HG03457 (cell line): ENCODE data around the gene AOPEP.
"Not testable (repeated sequence)": the region's sequence is repeated elsewhere in the genome, so short reads cannot be mapped to it uniquely, and the experiment has no call there.

Experiments used
- ATAC-seq: cut with Tn5 transposase; IDR thresholded peaks from one replicate; pipeline ENCODE4 v1.9.1; 2021; ENCODE audit warnings: moderate number of reproducible peaks; ENCODE audit not compliant: unreplicated experiment

Gene AOPEP

DNA sequence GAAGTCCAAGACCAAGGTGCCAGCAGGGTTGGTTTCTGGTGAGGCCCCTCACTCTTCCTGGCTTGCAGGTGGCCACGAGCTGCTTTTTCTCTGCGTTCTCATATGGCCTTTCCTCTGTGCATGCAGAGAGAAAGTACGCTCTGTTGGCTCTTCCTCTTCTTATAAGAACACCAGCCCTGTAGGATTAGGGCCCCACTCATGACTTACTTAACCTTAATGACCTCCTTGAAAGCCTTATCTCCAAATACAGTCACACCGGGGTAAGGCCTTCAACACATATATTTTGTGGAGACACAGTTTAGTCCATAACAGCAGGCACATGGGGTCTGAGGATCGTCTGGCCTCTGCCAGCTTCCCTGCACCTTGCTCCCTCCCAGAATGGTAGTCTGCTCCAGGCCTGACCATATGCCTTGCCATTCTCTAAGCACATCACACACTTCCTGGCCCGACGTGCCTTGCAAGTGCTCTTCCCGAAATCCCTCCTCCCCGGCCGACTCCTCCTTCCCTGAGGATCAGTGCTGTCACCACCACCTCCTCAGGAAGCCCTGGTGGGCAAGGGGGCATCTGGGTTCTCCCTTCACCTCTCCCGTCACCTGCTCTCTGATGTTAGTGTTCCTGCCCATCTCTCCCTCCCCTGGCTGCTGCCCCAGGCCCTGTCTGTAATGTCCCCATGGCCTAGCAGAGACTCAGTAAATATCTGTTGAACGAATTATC is 200.7 kb downstream of the AOPEP start:
- no peak for ATAC-seq

DNA sequence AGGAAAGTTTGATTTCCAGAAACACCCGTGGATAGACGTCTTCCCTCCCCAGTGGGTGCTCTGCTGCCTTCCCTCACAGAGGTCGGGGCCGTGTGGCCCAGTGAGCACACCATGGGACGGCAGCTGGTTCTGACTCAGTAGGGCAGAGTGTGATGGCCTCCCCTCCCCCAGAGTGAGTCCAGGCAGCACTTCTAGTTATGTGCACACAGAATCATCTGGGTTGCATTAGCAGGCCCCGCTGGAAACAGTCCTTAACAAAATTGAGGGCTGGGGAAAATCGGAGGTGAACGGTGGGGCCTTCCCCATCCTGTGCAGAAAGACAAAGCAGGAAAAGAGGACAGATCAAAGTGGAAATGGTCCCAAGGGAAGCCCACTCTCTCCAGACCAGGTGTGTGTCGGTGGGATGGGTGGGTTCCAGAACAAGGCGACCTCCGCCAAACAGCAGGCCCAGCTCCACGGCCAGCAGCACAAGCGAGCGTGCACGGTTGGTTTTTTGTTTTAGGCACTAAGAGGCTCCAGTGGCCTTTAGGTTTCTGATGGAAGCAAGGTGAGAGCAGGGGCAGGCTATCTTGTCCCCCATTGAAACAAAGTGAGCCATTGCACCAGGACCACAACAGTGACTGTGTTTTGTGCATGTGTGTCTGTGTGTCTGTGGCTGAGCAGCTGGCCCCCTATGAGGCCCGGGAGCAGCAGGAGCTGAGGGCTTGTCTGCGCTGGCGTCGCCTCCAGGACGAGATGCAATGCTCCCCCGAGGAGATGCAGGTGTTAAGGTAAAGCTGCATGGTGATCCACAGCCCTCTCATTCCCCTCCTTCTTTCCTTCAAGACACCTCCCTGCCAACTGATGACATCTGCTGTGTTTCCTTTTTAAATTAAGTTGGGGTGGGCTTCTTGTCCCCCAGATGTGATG is 201.5 kb downstream of the AOPEP start:
- ATAC-seq = no peak

DNA sequence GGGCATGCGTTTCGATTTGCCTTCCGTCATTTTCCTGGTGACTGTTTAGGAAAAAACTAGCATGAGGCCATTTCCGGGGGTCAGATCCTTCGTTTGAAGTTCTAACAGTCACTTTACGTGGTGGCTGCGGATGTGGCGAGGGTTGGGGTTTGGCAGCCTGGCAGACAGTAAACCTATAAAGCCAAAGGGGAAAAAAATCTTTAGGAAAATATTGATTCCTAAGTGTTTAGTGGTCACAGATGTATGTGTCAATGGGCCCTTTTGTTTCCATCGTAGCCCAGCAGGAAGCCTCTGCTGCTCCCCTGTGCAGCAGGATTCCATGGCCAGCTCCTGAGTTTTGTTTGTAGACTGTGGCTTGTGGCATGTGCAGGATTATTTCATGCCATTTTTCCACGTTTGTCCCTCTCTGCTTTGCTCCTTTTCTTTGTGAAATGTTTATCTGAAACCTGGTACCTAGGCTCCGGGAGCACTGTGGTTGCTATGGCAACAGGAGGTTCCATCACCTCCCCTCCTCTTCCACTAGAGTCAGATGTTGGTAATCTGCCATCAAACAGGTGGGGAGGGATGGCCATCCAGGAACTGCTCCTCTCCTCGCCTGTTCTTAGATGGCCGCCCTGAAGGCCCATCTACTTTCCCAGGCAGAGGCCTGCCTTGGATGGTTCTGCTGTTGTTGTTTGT is 202.3 kb downstream of the AOPEP start:
- ATAC-seq = no peak

DNA sequence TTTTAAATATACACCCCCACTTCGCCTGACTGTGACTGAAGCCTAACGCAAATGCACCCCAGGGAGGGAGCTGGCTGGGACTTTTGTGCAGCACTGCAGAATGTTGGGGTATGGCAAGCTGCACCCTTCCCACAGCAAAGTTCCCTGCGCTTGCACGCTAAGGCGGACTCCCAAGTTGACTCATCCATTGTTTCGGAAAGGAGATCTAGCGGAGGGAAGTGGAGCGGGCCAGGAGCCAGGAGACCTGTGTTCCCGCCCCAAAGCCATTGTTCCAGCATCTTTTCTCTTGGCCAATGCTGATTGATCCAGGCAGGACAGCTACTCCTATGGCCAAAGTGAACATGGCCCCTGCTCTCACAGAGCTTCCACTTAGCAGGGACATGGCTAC is 202.9 kb downstream of the AOPEP start:
- ATAC-seq = no peak

DNA sequence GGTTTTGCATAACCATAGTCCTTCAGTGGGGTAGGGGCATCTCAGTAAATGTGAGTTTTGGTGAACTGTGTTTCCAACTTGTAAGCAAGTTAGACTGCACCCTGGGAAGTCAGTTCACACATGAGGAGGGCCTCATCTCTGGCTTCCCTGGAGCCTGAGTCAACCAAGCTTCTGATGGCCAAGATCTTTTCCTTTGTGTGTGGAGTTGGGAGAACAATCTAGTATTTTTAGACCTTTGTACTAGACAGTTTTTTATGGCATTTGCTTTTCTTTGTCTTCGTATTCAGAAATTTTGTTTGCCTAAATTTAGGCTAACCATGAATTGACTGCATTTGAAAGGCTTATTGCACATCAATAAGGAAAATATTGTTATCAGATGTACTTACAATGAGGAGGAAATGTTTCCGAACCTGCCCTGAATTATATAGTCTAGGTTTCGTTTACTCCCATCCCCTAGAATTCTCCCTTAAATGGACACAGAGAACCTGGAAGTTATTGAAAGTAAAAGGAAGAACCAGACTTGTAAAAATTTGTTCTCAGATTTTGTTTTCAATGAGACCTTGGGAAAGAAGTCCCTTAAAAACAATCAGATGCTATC is 204.6 kb downstream of the AOPEP start:
- ATAC-seq = no peak

DNA sequence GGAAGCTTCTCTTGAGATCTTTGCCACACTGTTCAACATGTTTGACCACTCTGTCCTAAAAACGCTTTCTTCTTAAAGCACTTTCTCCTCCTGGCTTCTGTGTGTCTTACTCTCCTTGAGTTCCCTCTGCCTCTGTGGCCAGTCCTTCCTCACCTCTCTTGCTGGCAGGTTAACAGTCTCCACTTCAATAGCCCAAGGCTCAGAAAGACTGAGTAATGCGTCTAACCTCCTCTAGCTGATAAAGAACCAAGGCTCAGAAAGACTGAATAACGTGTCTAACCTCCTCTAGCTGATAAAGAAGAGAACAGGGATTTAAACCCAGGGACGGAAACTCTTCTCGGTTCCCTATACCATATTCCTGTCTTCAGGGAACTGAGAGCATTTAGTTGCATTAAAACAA is 205.2 kb downstream of the AOPEP start:
- no peak for ATAC-seq

DNA sequence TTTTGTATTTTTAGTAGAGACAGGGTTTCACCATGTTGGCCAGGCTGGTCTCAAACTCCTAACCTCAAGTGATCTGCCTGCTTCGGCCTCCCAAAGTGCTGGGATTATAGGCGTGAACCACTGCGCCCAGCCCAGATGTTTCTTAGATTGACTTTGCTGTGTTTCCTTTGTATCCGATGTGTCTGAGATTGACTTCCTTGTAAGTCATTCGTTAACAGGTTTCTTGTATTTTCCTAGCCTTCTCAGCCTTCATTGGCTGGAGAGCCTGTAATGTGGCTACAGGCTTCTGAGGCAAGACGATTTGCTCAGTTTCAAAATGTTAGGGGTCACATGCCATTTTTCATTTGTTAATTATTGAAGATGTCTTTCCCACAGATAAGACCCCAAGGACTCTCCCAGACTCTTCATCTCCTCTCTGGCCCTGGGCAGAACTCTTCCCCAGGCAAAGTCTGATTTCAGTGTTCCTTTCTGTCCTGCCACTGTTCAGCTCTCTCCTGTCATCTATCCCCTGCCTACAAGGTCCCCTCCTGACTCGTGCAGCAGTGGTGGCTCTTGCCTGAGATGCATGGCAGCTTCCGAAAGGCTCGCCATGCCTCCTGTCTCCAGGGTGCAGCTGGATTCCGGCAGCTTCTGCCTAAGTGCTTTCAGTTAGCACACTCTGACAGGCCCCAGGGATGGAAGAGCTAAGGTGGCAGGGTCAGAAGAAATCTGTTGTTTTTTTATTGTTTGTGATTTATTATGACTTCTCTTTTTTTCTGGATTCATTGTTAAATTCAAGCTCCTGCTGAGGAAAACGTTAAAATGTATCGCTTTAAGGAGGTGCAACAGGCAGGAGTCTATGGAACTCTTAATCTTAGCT is 206.4 kb downstream of the AOPEP start:
- no peak for ATAC-seq

DNA sequence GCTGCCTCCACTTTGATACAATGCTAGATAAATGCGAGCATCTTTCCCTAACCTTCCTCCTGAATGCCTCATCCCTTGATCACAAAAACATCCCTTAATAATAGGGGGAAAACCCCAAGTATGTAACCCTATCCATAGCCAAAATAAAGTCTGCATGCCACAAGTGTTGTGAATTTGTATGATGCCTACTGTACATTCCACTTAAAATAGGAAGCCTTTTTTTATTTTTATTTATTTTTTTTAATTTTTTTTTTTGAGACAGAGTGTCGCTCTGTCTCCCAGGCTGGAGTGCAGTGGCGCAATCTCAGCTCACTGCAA is 207.0 kb downstream of the AOPEP start:
- no peak for ATAC-seq

DNA sequence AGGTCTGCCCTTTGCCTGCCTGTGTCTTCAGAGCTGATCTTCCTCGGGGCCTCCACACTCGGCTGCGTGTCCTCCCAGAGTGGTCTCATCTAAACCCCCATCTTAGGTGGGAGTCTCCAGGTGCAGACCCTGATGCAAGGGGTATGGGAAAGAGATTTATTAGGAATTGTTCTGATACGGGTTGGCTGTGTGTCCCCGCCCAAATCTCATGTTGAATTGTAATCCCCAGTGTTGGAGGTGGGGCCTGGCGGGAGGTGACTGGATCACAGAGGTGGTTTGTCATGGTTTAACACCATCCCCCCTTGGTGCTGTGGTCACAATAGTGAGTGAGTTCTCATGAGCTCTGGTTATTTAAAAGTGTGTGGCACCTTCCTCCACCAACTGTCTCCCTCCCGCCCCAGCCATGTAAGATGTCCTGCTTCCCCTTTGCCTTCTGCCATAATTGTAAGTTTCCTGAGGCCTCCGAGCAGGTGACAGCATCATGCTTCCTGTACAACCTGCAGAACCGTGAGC is 208.4 kb downstream of the AOPEP start:
- no peak for ATAC-seq

DNA sequence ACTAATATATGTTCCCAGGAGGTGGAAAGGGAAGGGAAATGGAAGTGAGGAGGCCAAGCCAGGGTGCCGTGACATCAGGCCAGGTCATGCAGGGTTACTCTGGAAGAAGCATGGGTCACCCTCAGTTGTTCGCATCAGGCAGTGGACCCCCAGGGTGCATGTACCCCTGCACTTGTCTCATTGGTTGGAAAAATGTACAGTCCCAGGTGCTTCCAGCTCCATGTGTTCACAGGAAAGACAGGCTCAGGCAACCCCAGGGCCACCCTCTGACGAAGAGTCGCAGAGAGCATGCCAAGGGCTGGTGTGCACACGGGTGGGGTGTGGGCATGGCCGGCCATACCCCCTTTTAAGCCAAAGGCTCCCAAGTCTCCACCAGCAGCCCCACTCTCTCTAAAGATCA is 208.9 kb downstream of the AOPEP start:
- no peak for ATAC-seq

DNA sequence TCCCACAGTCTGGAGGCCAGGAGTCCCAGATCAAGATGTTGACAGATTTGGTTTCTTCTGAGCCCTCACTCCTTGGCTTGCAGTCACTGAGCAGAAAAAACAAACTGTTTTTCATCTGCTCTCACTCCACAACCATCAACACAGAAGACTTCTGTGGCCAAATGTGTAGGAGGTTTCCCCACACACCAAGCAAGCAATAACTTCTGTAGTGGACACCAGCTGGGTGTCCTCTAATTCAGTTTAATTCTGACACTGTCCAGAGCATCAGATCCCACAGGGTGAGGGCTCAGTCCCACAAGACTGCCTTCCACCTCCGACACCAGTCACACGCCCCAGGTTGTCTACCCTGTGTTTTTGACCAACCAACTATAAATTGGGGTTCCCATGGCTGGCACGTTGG is 209.9 kb downstream of the AOPEP start:
- ATAC-seq = no peak

DNA sequence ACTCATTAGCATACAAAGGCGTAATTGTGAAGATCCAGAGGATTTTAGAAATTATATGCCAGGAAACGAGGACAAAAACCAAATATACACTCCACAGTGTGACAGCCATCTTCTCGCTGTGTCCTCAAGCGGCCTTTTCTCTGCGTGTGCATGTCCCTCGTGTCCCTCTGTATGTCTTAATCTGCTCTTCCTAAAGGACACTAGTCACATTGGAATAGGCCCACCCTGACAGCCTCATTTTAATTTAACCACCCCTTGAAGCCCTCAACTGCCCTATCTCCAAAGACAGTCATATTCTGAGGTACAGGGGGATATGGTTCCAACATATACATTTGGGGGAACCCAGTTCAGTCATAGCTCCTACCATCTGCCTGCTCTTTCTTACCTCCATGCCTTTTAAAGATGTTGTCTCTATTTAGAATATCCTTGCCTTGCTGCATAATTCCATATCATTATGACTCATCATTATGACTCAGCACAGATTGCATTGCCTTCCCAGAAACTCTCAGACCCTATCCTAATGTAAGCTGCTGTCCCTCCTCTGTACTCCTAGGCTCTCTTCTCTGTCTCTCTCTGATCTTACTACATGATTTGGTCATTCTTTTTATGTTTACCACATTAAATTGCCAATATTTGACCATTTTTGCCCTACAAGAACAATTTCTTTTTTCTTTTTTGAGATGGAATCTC is 210.9 kb downstream of the AOPEP start:
- no peak for ATAC-seq

DNA sequence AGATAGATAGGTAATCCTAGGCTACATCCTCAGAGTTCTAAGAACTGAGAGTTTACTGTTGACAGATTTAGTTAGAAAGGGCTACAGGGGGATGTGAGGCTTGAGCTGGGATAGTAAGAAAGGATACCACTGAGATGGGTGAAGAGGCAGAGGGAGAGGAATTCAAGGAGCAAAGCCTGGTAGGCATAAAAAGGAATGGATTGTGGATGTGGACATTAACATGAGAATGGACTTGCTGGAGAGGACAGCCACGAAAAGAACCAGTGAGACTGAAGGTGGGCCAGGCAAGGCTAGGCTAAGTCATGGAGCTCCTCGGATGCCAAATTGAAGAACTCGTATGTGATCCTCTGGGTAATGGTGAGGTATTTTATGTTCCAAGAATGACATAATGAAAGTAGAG is 211.9 kb downstream of the AOPEP start:
- ATAC-seq = no peak

DNA sequence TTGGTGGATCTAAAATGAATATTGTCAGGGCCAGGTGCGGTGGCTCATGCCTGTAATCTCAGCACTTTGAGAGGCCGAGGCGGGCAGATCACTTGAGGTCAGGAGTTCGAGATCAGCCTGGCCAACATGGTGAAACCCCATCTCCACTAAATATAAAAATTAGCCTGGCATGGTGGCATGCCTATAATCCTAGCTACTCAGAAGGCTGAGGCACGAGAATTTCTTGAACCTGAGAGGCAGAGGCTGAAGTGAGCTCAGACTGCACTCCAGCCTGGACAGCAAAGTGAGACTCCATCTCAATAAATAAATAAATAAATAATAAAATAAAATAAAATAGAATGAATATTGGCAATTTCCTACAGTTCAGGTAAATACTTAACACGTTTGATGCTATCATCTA is 213.8 kb downstream of the AOPEP start:
- ATAC-seq = not testable (repeated sequence)

DNA sequence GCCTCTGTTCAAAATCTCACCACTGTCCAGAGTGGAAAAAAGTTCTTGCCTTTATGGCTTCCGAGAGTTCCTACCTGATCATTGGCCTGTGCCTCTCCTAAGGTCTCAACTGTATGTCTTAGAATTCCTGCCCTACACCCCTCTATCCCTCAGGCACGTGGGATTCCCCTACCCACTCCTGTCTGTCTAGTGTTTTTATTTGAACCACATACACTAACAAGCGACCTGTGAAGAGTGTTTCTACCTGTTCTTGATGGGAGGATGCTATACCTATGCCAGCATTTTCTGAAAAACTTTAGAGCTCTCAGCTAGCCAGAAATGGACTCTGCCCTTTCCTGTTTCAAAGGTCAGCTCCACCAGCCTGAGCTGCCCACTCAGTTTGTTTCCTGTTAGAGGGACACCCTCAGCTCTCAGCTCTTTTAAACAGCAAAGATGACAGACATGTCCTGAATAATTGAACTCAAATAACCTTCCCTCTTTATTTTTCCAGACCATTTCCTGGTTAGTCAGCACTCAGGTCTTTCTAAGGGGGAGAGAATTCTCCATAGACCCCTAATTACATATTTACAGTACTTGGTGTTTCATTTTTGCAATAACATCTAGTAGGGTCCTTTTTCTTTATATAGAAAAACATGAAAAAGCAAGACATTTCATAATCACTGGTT is 214.8 kb downstream of the AOPEP start:
- no peak for ATAC-seq

DNA sequence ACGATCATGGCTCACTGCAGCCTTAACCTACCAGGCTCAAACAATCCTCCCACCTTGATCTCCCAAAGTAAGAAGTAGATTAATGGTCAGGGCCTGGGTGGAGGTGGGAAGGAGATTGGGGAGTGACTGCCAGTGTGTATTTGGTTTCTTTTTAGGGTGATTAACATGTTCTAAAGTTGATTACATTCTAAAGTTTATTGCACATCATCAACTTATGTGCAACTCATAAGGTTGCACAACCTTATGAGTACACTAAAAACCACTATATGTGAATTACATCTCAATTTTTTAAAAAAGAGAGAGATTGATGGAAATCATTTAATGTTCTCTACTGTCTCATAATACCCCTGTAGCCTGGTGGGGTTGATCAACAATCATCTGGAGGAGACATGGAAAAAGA is 218.1 kb downstream of the AOPEP start:
- no peak for ATAC-seq

DNA sequence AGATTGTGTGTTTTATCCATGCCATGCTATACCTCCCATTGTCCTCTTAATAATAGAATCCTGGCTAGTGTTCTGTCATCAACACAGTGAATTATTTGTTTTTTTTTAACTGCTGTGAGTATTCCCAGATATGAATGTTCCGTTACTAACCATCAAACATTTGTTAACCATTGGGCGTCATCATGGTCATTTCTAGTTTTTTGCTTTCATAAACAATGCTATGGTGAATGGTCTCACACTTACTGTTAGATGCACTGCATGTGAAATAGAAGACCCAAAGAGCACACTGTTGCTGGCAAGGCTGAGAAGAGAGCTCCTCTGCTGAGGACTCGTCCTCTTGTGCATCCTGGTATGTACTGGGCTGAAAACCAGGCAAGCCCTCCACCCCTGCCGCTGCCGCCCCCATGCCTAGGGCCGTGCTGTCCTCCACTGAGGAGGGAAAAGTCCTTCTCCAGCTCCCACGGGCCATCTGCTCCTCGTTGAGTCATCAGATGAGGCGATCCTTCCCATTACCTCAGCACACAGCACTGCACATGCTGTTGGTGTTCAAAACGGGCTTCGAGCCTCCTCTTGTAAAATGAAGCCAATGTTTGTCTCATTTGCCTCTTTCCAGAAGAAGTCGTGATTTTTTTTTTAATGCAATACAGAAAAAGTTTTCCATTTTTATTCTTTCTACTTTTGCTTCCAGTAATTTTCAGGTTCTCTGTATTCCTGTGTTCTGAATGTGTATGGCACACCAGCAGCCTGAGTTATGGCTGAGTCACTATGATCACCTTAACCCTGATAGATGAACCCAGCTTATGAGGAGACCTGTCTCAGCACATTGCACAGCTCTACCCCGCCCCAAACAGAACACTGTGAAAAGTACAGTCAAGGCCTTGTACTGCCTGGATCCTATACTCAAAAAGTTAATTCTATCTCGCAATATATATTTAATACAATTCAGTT is 219.0 kb downstream of the AOPEP start:
- ATAC-seq = no peak

DNA sequence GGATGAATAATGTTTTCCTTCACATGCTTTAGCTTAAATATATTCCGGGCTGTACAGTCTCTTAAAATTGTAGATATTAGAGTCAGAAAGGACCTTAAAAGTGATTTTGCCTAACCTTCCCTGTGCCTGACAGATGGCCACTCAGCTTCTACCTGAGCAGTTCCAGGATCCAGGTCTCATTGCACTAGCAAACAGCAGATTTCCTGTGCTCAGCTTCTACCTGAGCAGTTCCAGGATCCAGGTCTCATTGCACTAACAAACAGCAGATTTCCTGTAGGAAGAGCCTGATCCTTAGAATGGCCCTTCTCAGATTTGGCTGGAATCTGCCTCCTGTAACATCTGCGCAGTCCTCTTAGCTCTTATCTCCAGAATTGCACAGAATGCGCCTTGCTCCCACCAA is 219.8 kb downstream of the AOPEP start:
- no peak for ATAC-seq
